Measurements from ENCODE around the gene ZNF425. TPM values are rescaled to one million over a fixed set of nuclear protein-coding genes. Genes with fewer than 3 reads are reported as not detected.

ZNF425 gene
- total RNA-seq, 4 donors from 2014 or later: 3.3 to 12.8 (median 3.7) TPM

DNA sequence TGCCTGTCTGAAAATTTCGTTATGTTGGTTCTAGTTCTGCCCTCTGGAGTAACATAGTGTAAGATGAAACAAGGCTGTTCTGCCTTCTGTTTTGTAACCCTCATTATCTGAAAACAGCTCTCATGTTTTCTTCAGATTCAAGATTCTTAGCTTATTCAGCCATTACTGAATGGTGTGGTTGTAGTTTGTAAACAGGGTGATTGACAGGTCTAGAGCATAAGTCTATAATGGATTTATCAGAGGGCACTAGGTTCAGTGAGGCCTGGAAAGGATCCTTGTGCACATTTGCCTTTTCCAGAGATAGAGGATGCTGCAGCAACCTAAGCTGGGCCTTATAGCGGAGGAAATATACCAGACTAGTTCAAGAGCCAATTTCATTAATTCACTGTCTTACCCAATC lies 27.2 kb upstream of the ZNF425 start:
- Histone ChIP-seq H3K9me3 (no peaks in the 10 kb centered on the region), H3K4me1 (peaks cover 3 to 11% of the 10 kb centered on the region in 2 donors), H3K27me3 (no peaks in the 10 kb centered on the region), H3K36me3 (peaks cover 0 to 5% of the 10 kb centered on the region in 2 donors), H3K4me3 (replicated peaks in 1 of 3) (no peak overlapping the region), H3K27ac (no peak overlapping the region)
- TF ChIP-seq POLR2A (IDR thresholded peaks at IDR 0.05): no peak
- TF ChIP-seq, protein P1, sequence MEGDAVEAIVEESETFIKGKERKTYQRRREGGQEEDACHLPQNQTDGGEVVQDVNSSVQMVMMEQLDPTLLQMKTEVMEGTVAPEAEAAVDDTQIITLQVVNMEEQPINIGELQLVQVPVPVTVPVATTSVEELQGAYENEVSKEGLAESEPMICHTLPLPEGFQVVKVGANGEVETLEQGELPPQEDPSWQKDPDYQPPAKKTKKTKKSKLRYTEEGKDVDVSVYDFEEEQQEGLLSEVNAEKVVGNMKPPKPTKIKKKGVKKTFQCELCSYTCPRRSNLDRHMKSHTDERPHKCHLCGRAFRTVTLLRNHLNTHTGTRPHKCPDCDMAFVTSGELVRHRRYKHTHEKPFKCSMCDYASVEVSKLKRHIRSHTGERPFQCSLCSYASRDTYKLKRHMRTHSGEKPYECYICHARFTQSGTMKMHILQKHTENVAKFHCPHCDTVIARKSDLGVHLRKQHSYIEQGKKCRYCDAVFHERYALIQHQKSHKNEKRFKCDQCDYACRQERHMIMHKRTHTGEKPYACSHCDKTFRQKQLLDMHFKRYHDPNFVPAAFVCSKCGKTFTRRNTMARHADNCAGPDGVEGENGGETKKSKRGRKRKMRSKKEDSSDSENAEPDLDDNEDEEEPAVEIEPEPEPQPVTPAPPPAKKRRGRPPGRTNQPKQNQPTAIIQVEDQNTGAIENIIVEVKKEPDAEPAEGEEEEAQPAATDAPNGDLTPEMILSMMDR (IDR thresholded peaks at IDR 0.05): no peak
- intact Hi-C loops (cut with DNase I): no loop called here
- WGBS, 2 donors: 91 to 100% methylated on average over 2 of the region's 2 CpGs
- no peak for DNase-seq

DNA sequence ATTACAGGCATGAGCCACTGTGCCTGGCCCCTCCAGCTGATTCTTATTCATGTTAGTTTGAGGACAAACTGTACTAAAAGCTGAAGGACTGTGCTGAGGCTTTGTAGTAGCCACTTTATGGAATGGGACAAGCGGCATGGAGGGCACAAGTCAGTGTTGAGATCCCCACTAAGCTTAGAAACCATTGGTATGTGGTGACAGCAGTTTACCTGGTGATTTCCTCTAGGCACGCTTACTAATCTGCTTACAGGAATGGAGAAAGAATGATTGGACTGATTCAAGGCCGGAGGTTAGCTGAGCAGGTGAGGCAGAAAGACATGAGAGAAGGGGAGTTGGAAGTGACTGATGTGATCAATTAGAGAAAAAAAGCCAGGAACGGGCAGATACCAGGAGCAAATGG lies 24.9 kb upstream of the ZNF425 start:
- Histone ChIP-seq H3K4me3 (replicated peaks in 1 of 3) (no peak overlapping the region), H3K4me1 (peaks cover 4 to 13% of the 10 kb centered on the region in 2 donors), H3K27ac (no peak overlapping the region), H3K36me3 (peaks cover 0 to 5% of the 10 kb centered on the region in 2 donors), H3K9me3 (no peaks in the 10 kb centered on the region), H3K27me3 (no peaks in the 10 kb centered on the region)
- TF ChIP-seq POLR2A (IDR thresholded peaks at IDR 0.05): no peak
- TF ChIP-seq, protein P1 (IDR thresholded peaks at IDR 0.05): no peak
- DNase-seq: no peak
- 68 to 75% methylated on average over 4 of the region's 4 CpGs for WGBS, 2 donors
- intact Hi-C loops (cut with DNase I): no loop called here

DNA sequence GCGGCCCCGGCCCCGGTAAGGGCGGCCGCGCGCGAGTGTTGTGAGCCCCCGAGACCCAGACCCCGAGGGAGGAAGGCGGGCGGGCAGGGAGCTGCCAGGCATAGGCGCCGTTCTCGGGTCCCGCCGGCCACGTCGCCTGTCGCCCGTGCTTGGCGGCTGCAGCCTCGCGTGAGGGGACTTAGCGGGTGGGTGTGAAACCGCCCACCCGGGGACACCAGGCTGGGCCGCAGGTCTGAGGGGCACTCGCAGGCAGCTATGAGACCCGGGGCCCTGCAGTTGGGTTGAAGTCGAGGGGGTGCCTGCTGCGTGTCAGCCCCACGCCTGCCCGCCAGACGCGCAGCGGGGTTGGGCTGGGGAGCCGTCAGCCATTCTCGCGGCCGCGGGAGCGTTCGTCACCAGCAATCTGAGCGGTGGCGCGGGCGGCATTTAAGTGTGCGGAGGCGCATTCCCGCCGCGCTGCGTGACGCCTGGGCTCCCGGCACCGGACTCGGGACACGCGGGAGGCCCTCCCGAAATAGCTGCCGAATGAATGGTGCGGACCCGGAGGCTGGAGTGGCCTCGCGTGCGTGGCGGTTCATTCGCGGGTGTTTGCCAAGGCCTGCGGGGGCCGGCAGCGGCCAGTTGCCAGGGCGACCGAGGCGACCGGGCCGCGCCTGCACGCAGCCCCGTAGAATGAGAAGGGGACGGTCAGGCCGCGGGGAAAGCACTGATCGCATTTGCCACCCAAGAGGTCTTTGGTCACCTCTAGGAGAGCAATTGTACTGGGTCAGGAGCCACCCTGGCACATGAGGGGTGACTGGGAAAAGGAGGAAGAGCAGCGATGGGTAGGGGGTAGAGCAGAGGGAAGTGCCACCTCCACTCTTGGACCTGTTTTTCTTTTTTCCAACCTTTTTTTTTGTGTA lies 21.9 kb upstream of the ZNF425 start:
- no peaks in the 10 kb centered on the region for H3K27me3 ChIP-seq
- H3K9me3 ChIP-seq: no peaks in the 10 kb centered on the region
- peaks cover 4 to 13% of the 10 kb centered on the region in 2 donors for H3K4me1 ChIP-seq
- no peaks in the 10 kb centered on the region for H3K36me3 ChIP-seq
- peak; percentile 47 to 48 for DNase-seq
- peak overlapping the region; percentile 47 to 81 (median 81) for H3K27ac ChIP-seq
- H3K4me3 ChIP-seq (replicated peaks in 1 of 3): peak overlapping the region; percentile 89 to 99 (median 89)
- WGBS, 2 donors: 0 to 1% methylated on average over 17 to 22 of the region's 86 CpGs
- TF ChIP-seq, protein P1 (IDR thresholded peaks at IDR 0.05): no peak
- no peak for TF ChIP-seq POLR2A (IDR thresholded peaks at IDR 0.05)
- intact Hi-C loops (cut with DNase I): no loop called here

DNA sequence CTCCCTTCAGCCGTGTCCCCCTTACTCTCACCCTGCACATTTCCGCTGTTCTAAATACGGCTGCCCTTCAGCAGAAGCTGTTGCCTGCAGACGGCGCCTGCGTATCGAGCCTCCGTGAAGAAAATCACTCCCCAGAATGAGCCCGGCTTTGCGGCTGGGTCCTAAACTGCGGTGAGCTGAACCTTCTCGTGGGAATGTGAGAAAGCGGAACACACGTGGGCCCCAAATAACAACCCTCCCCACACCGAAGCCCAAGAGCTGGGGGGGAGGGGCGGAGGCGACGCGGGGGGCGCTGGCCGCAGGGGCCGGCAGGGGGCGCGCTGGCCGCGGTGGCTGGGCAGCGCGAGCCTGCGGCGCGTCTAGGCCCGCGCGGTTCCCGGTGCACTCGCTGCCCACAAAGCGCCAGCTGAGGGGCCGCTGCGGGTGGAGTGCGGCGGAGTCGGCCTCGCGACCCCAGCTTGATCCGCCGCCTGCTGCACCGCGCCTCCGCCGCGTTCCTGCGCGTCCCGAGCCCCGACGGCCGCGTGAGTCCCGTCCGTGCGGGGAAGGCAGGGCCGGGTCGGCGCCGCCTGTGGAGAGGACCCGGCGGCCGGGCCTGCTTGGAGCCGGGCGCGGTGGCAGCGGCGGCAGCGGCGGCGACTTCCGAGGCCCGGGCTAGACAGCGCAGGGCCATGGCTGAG lies 21.1 kb upstream of the ZNF425 start, which contains the start of gene ZNF398:
ZNF398 (plus strand) TSS at position 382 of the 680 bp plus-strand sequence; CDS start at position 672, 290 bp downstream.
- Histone ChIP-seq H3K27ac (peak within 1 kb of the TSS; percentile 80 to 81 (median 81)), H3K36me3 (no peaks in the 10 kb centered on the region), H3K27me3 (no peaks in the 10 kb centered on the region), H3K4me3 (replicated peaks in 1 of 3) (peak within 1 kb of the TSS; percentile 89 to 99 (median 89)), H3K4me1 (peaks cover 4 to 13% of the 10 kb centered on the region in 2 donors), H3K9me3 (no peaks in the 10 kb centered on the region)
- DNase-seq: peak; percentile 67 to 69
- WGBS, 2 donors: 0 to 1% methylated on average over 13 to 19 of the region's 79 CpGs
- TF ChIP-seq, protein P1 (IDR thresholded peaks at IDR 0.05): peak in 5 of 6 experiments; percentile 34 to 99 (median 72)
- peak in 1 of 2 donors; percentile 69 for TF ChIP-seq POLR2A (IDR thresholded peaks at IDR 0.05)
- intact Hi-C loops (cut with DNase I): no loop called here
